Cerebellar nuclear complex (tissue), 1 donor: ENCODE measurements around the gene ACMSD.

Experiments used
- DNase-seq, 2 experiments: peaks; one replicate each; lab custom pipeline; 2025; lab: John Stamatoyannopoulos, UW

ACMSD gene

DNA sequence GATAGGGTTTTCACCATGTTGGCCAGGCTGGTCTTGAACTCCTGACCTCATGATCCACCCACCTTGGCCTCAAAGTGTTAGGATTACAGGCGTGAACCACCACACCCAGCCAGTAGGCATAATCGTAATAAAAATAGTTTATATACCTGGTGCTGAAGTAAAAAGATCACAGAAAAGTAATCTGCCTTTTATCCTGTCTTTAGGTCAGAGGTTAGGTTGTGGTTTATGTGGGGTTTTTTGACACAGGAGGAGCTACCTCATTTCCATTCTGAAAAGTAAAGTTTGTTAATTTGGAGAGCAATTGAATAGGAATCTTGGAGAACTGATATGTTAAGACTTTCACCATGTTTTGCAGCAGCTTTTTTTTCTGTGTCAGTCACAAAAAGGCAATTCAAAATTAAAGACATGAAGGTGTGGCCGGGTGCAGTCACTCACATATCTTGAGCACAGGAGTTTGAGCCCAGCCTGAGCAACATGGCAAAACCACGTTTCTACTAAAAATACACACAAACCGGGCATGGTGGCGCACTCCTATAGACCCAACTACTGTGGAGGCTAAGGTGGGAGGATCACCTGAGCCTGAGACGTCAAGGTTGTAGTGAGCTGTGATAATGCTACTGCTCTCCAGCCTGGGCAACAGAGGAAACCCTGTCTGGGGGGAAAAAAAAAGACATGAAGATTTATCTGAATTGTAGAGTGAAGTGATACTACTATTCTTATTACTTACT, 111.7 kb downstream of the ACMSD start:
- DNase-seq: no peak

DNA sequence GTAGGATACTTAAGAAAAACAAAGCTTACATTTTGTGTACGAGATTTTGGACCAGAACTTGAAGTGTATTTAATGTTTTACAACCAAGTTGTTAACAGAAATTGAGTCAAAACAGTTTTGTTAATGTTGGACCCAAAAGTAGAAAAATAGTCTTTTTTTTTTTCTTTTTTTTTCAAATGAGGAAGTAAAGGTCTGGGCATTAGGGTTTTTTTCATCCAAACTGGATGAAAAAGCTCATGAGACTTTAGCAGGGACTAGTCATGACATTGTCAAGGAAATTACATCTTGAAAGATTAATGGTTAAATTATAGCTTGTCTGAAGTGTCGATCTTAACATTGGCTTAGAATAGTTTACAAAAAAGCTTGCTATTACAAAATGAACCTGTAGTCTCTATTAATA, 112.5 kb downstream of the ACMSD start:
- no peak for DNase-seq
